RWPE1 (cell line): Measurements from ENCODE around the gene NKTR.

Experiments
- CTCF ChIA-PET: fragments of 350-600 bp; sonication (Branson Sonifier 250); formaldehyde crosslinking; extraction: SDS; loops from one replicate; lab custom pipeline; 2021; lab: Yijun Ruan, JAX
- POLR2A ChIA-PET: fragments of 400-600 bp; formaldehyde crosslinking; extraction: SDS; loops from one replicate; lab custom pipeline; 2020; ENCODE audit warnings: antibody characterized with exemption; ENCODE audit not compliant: low non-redundant PET; lab: Yijun Ruan, JAX
- DNase-seq: peaks from one replicate; pipeline ENCODE4 v3.0.0; 2012; ENCODE audit warnings: low spot score
- H3K27ac ChIP-seq: fragments of 450-650 bp; 2 replicates; pipeline ENCODE4 v1.5.1; 2017
- CTCF ChIP-seq: fragments of 450-650 bp; conservative IDR thresholded peaks from 2 replicates; pipeline ENCODE4 v1.5.1; 2017; ENCODE audit warnings: low read depth, mild to moderate bottlenecking

The NKTR gene

DNA sequence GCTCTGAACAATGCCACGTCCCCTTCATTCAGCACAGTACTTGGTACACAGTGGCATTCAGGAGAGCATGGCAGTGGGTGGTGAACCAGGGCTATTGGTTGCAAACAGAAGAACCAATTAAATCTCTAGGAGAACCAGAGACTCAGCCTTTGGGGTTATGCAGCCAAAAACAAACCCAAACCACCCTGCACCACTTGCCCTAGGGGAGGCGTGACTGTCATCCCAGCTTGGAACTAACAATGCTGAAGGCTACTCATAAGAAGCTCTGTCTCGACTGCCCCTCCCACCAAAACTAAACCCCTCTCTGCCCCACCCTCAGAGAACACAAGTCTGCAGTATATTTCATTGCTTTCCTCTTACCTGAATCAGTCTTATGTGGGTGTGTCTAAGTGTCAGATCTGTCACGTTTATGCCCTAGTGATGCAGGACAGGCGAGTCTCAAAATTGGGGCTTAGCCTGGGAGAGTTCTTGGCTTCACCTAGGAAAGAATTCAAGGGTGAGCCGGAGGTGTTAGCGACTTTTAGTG, 69.6 kb downstream of the NKTR start:
- ChIA-PET CTCF (no interaction called here), POLR2A (no interaction called here)
- DNase-seq, result no peak
- TF ChIP-seq CTCF, result no peak
- H3K27ac ChIP-seq, result no peak overlapping the region

DNA sequence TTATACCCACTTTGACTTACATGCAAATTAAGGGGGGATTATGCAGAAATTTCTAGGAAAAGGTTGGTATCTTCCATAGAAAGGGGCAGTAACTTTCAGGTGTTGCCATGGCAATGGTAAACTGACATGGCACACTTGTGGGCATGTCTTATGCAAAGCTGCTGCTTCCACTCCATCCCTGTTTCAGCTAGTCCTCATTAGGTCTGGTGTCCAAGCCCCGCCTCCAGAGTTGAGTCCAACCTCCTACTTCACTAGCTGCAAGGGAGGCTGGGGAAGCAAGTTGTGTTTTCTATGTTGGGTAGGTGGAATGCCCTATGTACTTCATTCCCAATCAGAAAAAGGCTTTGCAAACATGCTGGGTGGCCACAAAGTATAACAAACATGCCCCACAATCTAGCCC, 70.2 kb downstream of the NKTR start:
- CTCF ChIA-PET, result no interaction called here
- POLR2A ChIA-PET, result no interaction called here
- H3K27ac ChIP-seq, result no peak overlapping the region
- no peak for DNase-seq
- TF ChIP-seq CTCF, result no peak

DNA sequence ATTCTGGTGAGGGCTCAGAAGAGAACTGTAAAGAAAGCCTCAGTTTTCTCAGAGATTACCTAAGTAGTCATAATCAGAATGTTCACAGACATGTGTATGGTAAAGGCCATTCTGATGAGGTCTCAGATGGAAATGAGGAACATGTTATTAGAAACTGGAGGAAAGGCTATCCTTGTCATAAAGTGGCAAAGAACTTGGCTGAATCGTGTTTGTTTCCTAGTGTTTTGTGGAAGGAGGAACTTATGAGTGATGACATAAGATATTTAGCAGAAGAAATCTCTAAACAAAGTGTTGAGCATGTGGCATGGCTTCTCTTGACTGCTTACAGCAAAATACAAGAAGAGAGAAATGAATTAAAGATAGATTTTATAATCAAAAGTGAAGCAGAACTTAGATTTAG, 72.0 kb downstream of the NKTR start:
- no peak for DNase-seq
- no peak overlapping the region for H3K27ac ChIP-seq
- TF ChIP-seq CTCF, result no peak
- CTCF ChIA-PET, result no interaction called here
- POLR2A ChIA-PET, result no interaction called here

GRCh38 chr3:42673082-42673481, 72.6 kb downstream of the NKTR start:
- POLR2A ChIA-PET, result no interaction called here
- no peak for TF ChIP-seq CTCF
- DNase-seq, result no peak
- H3K27ac ChIP-seq, result no peak overlapping the region
- CTCF ChIA-PET, result no interaction called here

DNA sequence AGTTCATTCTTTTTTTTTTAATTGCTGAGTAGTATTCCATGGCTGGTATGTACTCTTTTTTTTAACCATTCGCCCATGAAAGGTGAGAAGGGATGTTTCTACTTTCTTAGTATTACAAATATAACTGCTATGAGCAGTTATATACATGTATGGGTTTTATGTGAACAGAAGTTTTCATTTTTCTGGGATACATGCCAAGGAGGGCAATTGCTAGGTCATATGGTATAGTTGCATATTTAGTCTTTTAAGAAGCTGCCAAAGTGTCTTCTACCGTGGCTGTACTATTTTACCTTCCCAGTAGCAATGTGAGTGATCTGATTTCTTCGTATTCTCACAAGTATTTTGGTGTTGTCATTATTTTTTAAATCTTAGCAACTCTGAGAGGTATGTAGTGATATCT, 73.7 kb downstream of the NKTR start:
- no peak for DNase-seq
- no peak overlapping the region for H3K27ac ChIP-seq
- TF ChIP-seq CTCF, result no peak
- POLR2A ChIA-PET, result no interaction called here
- CTCF ChIA-PET, result no interaction called here

- TF ChIP-seq CTCF, result no peak
- ChIA-PET POLR2A (no interaction called here), CTCF (no interaction called here)
- no peak overlapping the region for H3K27ac ChIP-seq
- no peak for DNase-seq
These were observed 75.4 kb downstream of the NKTR start for GRCh38 chr3:42675909-42676308.

- no peak overlapping the region for H3K27ac ChIP-seq
- no peak for TF ChIP-seq CTCF
- ChIA-PET POLR2A (no interaction called here), CTCF (no interaction called here)
- no peak for DNase-seq
These were observed 78.0 kb downstream of the NKTR start for GRCh38 chr3:42678447-42678846.
